HCT116 (cell line): Measurements from ENCODE around the gene YWHAE.

Experiments
- CEBPB ChIP-seq: IDR thresholded peaks from 2 replicates; pipeline ENCODE4 v1.6.1; 2012; ENCODE audit warnings: low read depth
- EGR1 ChIP-seq: IDR thresholded peaks from 2 replicates; pipeline ENCODE4 v1.6.1; 2012; ENCODE audit warnings: low read depth
- EZH2 ChIP-seq: fragments of 200-600 bp; sonication (generic); IDR thresholded peaks from 2 replicates; pipeline ENCODE4 v1.6.1; 2017; ENCODE audit warnings: antibody characterized with exemption, mixed run types
- EZH2phosphoT487 ChIP-seq: fragments of 200-600 bp; IDR thresholded peaks from 2 replicates; pipeline ENCODE4 v1.6.1; 2018; ENCODE audit warnings: antibody characterized with exemption, borderline replicate concordance
- FOSL1 ChIP-seq: IDR thresholded peaks from 2 replicates; pipeline ENCODE4 v1.6.1; 2012; ENCODE audit warnings: low read depth
- POLR2A ChIP-seq: IDR thresholded peaks from 2 replicates; pipeline ENCODE4 v1.7.0; 2011; ENCODE audit warnings: borderline replicate concordance; ENCODE audit not compliant: insufficient read depth, insufficient read length; ENCODE audit errors: extremely low read depth
- POLR2AphosphoS5 ChIP-seq: IDR thresholded peaks from 2 replicates; pipeline ENCODE4 v1.6.1; 2011; ENCODE audit warnings: mild to moderate bottlenecking, low read depth, low read length, moderate library complexity
- SIN3A ChIP-seq: IDR thresholded peaks from 2 replicates; pipeline ENCODE4 v1.6.1; 2012; ENCODE audit warnings: low read depth
- YY1 ChIP-seq: IDR thresholded peaks from 2 replicates; pipeline ENCODE4 v1.6.1; 2011; ENCODE audit warnings: low read length, low read depth, moderate library complexity, mild to moderate bottlenecking; ENCODE audit not compliant: insufficient replicate concordance; ENCODE audit errors: extremely low read depth
- ZNF274 ChIP-seq: fragments of 200-500 bp; sonication (Bioruptor generic); IDR thresholded peaks from 2 replicates; pipeline ENCODE4 v1.6.1; 2014; ENCODE audit warnings: mild to moderate bottlenecking, low read depth, low read length, inconsistent platforms
- TF ChIP-seq, protein P1 (sequence below), 3 experiments: fragments of 200-600 bp in 1 of 3; sonication (generic) in 1 of 3; IDR thresholded peaks in 2 of 3; conservative IDR thresholded peaks in 1 of 3; 2 replicates each; pipeline ENCODE4 v1.5.1; 2012 to 2017; ENCODE audit warnings: low read depth in 2 of 3, low read length in 2 of 3, antibody characterized with exemption in 1 of 3, borderline replicate concordance in 1 of 3, control low read depth in 1 of 3, mild to moderate bottlenecking in 1 of 3, mixed read lengths in 1 of 3, mixed run types in 1 of 3, moderate library complexity in 1 of 3; ENCODE audit not compliant: insufficient read depth in 1 of 3
- TF ChIP-seq, protein P2 (sequence below): IDR thresholded peaks from 2 replicates; pipeline ENCODE4 v1.6.1; 2011; ENCODE audit warnings: mild to moderate bottlenecking, low read length, moderate library complexity; ENCODE audit not compliant: insufficient replicate concordance; ENCODE audit errors: extremely low read depth
- TF ChIP-seq, protein P3 (sequence below): IDR thresholded peaks from 2 replicates; pipeline ENCODE4 v1.6.1; 2012

DNA sequence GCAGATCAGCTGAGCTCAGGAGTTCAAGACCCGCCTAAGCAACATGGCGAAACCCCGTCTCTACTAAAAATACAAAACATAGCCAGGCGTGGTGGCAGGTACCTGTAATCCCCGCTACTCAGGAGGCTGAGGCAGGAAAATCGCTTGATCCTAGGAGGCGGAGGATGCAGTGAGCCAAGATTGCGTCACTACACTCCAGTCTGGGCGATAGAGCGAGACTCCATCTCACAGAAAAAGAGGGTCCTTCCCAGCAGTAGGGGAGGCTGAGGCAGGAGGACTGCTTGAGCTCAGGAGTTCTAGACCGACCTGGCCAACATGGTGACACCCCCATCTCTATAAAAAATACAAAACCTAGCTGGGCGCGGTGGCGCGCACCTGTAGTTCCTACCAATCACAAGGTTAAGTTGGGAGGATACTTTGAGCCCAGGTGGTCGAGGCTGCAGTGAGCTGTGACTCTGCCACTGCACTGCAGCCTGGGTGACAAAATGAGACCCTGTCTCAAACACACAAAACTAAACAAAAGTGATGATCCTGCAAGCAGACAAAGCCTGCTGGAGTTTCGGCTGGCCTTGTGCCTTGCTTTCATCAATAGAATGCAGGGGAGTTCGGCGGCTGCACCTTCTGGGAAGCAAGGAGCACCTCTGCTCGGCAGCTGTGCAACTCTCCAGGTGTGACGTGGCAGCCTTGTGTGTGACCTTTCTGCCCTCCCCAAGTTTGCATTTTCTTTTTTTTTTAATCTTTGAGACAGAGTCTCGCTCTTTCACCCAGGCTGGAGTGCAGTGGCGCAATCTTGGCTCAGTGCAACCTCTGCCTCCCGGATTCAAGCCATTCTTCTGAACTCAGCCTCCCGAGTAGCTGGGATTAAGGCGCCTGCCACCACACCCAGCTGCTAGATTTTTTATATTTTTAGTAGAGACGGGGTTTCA lies 12.4 kb upstream of the YWHAE start:
- no peak for TF ChIP-seq EZH2phosphoT487
- no peak for TF ChIP-seq CEBPB
- TF ChIP-seq, protein P1, sequence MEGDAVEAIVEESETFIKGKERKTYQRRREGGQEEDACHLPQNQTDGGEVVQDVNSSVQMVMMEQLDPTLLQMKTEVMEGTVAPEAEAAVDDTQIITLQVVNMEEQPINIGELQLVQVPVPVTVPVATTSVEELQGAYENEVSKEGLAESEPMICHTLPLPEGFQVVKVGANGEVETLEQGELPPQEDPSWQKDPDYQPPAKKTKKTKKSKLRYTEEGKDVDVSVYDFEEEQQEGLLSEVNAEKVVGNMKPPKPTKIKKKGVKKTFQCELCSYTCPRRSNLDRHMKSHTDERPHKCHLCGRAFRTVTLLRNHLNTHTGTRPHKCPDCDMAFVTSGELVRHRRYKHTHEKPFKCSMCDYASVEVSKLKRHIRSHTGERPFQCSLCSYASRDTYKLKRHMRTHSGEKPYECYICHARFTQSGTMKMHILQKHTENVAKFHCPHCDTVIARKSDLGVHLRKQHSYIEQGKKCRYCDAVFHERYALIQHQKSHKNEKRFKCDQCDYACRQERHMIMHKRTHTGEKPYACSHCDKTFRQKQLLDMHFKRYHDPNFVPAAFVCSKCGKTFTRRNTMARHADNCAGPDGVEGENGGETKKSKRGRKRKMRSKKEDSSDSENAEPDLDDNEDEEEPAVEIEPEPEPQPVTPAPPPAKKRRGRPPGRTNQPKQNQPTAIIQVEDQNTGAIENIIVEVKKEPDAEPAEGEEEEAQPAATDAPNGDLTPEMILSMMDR (IDR thresholded peaks at IDR 0.05 in 2 of 3, conservative IDR thresholded peaks at IDR 0.05 in 1 of 3; ENCODE audit: borderline replicate concordance in 1 of 3, insufficient read depth in 1 of 3, low read depth in 2 of 3, low read length in 2 of 3), result no peak
- TF ChIP-seq YY1, result no peak
- no peak for TF ChIP-seq POLR2AphosphoS5
- no peak for TF ChIP-seq FOSL1
- no peak for TF ChIP-seq EZH2
- TF ChIP-seq, protein P2, sequence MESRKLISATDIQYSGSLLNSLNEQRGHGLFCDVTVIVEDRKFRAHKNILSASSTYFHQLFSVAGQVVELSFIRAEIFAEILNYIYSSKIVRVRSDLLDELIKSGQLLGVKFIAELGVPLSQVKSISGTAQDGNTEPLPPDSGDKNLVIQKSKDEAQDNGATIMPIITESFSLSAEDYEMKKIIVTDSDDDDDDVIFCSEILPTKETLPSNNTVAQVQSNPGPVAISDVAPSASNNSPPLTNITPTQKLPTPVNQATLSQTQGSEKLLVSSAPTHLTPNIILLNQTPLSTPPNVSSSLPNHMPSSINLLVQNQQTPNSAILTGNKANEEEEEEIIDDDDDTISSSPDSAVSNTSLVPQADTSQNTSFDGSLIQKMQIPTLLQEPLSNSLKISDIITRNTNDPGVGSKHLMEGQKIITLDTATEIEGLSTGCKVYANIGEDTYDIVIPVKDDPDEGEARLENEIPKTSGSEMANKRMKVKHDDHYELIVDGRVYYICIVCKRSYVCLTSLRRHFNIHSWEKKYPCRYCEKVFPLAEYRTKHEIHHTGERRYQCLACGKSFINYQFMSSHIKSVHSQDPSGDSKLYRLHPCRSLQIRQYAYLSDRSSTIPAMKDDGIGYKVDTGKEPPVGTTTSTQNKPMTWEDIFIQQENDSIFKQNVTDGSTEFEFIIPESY, result no peak
- TF ChIP-seq, protein P3, sequence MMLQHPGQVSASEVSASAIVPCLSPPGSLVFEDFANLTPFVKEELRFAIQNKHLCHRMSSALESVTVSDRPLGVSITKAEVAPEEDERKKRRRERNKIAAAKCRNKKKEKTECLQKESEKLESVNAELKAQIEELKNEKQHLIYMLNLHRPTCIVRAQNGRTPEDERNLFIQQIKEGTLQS, result no peak
- TF ChIP-seq POLR2A, result no peak
- TF ChIP-seq EGR1, result no peak
- no peak for TF ChIP-seq SIN3A
- TF ChIP-seq ZNF274, result no peak
